ENCODE results near the gene RNF150.

RNF150 gene

GRCh38 chr4:140976768-140977167 lies 156.5 kb downstream of the RNF150 start:
- ChIA-PET POLR2A (ENCODE audit: low non-redundant PET) (no interaction called here), CTCF (no interaction called here)
- no peak for DNase-seq (ENCODE audit: low spot score)
- no peak overlapping the region for H3K27ac ChIP-seq
- TF ChIP-seq, protein P1, sequence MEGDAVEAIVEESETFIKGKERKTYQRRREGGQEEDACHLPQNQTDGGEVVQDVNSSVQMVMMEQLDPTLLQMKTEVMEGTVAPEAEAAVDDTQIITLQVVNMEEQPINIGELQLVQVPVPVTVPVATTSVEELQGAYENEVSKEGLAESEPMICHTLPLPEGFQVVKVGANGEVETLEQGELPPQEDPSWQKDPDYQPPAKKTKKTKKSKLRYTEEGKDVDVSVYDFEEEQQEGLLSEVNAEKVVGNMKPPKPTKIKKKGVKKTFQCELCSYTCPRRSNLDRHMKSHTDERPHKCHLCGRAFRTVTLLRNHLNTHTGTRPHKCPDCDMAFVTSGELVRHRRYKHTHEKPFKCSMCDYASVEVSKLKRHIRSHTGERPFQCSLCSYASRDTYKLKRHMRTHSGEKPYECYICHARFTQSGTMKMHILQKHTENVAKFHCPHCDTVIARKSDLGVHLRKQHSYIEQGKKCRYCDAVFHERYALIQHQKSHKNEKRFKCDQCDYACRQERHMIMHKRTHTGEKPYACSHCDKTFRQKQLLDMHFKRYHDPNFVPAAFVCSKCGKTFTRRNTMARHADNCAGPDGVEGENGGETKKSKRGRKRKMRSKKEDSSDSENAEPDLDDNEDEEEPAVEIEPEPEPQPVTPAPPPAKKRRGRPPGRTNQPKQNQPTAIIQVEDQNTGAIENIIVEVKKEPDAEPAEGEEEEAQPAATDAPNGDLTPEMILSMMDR (conservative IDR thresholded peaks at IDR 0.05; ENCODE audit: low read depth) = no peak

- TF ChIP-seq, protein P1 (conservative IDR thresholded peaks at IDR 0.05; ENCODE audit: low read depth) = no peak
- POLR2A ChIA-PET (ENCODE audit: low non-redundant PET) = no interaction called here
- DNase-seq (ENCODE audit: low spot score) = no peak
- H3K27ac ChIP-seq = no peak overlapping the region
- CTCF ChIA-PET = no interaction called here
Observed at GRCh38 chr4:140971077-140971792, 162.0 kb downstream of the RNF150 start.

- no peak for DNase-seq (ENCODE audit: low spot score)
- H3K27ac ChIP-seq = no peak overlapping the region
- CTCF ChIA-PET = no interaction called here
- POLR2A ChIA-PET (ENCODE audit: low non-redundant PET) = no interaction called here
- TF ChIP-seq, protein P1 (conservative IDR thresholded peaks at IDR 0.05; ENCODE audit: low read depth) = no peak
Observed at GRCh38 chr4:140969296-140969695, 164.0 kb downstream of the RNF150 start.

DNA sequence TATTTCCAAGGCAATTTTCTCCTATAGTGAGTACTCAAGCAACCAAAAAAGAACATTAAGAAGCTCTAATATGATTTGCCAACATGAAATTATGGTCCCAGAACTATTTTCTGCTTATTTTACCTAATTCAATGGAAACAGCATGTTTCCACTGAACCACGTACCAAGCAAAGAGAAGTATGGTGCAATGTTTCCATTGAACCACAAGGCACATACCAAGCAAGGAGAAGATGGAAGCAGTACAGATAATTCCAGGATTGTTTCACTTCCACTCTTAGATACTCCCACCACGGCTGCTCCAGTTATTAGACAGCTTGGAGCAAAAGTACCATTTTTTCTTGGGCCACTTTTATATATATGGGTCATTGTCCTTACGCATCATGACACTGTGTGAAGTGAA lies 164.9 kb downstream of the RNF150 start:
- CTCF ChIA-PET = no interaction called here
- DNase-seq (ENCODE audit: low spot score) = no peak
- POLR2A ChIA-PET (ENCODE audit: low non-redundant PET) = no interaction called here
- no peak overlapping the region for H3K27ac ChIP-seq
- TF ChIP-seq, protein P1 (conservative IDR thresholded peaks at IDR 0.05; ENCODE audit: low read depth) = no peak

GRCh38 chr4:140963883-140964282 lies 169.4 kb downstream of the RNF150 start:
- H3K27ac ChIP-seq = no peak overlapping the region
- POLR2A ChIA-PET (ENCODE audit: low non-redundant PET) = no interaction called here
- CTCF ChIA-PET = no interaction called here
- TF ChIP-seq, protein P1 (conservative IDR thresholded peaks at IDR 0.05; ENCODE audit: low read depth) = no peak
- DNase-seq (ENCODE audit: low spot score) = no peak

DNA sequence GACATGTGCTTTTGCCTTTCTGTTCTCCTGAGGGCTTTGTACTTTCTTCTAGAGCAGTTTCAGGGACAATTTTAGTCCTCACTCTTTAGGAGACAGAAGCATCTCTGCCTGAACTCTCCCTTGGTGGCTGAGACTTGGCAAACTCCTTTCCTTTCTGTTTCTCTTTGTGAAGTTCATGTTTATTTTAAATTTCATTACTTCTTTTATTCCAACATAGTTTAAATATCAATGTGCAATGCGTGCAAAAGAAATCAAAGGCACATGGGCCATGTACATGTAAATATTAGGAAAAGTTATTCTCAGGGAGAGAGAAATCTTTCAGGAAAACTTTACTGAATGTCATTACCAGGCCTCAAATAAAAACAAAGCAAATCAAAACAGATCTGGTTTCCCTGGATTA lies 177.6 kb downstream of the RNF150 start:
- DNase-seq (ENCODE audit: low spot score) = no peak
- H3K27ac ChIP-seq = no peak overlapping the region
- POLR2A ChIA-PET (ENCODE audit: low non-redundant PET) = no interaction called here
- TF ChIP-seq, protein P1 (conservative IDR thresholded peaks at IDR 0.05; ENCODE audit: low read depth) = no peak
- CTCF ChIA-PET = no interaction called here

Data from RWPE1 (cell line).